Measurements from ENCODE around the gene RBM33. TPM values are rescaled to one million over a fixed set of nuclear protein-coding genes. Genes with fewer than 3 reads are reported as not detected.

The RBM33 gene
- total and polyA plus RNA-seq, 9 of the 15 experiments (the other 6 are each of a cell fraction or from before 2014, with no cell fraction given), result 4.4 to 80.7 (median 27.3) TPM

DNA sequence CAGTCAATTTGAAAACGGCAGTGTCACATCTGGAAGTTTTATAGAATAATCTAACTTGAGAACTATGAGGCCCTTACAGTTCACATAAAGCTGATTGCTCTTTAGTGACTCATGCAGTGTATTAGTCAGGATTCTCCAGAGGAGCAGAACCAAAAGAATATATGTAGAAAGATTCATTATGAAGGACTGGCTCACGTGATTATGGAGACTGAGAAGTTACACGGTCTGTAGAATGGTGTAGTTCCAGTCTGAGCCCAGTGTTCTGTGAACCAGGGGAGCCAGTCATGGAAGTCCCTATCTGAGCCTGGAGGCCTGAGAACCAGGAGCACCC, 21.5 kb downstream of the RBM33 start (continued):
- TF ChIP-seq HDAC8 (tag; IDR thresholded peaks at IDR 0.05), result no peak
- TF ChIP-seq KLF10 (CRISPR knock-in tag; IDR thresholded peaks at IDR 0.05), result no peak
- TF ChIP-seq, protein P1, sequence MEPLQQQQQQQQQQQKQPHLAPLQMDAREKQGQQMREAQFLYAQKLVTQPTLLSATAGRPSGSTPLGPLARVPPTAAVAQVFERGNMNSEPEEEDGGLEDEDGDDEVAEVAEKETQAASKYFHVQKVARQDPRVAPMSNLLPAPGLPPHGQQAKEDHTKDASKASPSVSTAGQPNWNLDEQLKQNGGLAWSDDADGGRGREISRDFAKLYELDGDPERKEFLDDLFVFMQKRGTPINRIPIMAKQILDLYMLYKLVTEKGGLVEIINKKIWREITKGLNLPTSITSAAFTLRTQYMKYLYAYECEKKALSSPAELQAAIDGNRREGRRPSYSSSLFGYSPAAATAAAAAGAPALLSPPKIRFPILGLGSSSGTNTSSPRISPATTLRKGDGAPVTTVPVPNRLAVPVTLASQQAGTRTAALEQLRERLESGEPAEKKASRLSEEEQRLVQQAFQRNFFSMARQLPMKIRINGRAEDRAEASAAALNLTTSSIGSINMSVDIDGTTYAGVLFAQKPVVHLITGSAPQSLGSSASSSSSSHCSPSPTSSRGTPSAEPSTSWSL (CRISPR knock-in tag; IDR thresholded peaks at IDR 0.05; ENCODE audit: borderline replicate concordance), result no peak
- TF ChIP-seq CBX8 (IDR thresholded peaks at IDR 0.05; ENCODE audit: borderline replicate concordance, extremely low read depth, low read depth, low read length, poor library complexity, severe bottlenecking), result no peak
- no peak for TF ChIP-seq PHTF2 (CRISPR knock-in tag; IDR thresholded peaks at IDR 0.05)
- TF ChIP-seq ZNF644 (tag; IDR thresholded peaks at IDR 0.05; ENCODE audit: low read depth), result no peak
- no peak for TF ChIP-seq TFAM (CRISPR knock-in tag; conservative IDR thresholded peaks at IDR 0.05)
- TF ChIP-seq RFX7 (CRISPR knock-in tag; IDR thresholded peaks at IDR 0.05), result no peak
- no peak for TF ChIP-seq ARID2 (IDR thresholded peaks at IDR 0.05)
- no peak for TF ChIP-seq RBM14 (IDR thresholded peaks at IDR 0.05; ENCODE audit: borderline replicate concordance, insufficient read depth, low read depth, low read length)
- TF ChIP-seq ZNF445 (CRISPR knock-in tag; IDR thresholded peaks at IDR 0.05; ENCODE audit: low read depth), result no peak
- TF ChIP-seq JUND (IDR thresholded peaks at IDR 0.05; ENCODE audit: borderline replicate concordance, low read depth, low read length), result peak; percentile 55; the same call in 1 of the 2 replicates
- 0 out of 3 replicates have a peak, but pooled peaks have one; percentile 39 for TF ChIP-seq JUND (tag; IDR thresholded peaks at IDR 0.05; ENCODE audit: borderline replicate concordance, low read depth, low read length)
- no peak for TF ChIP-seq RNF2 (IDR thresholded peaks at IDR 0.05)
- TF ChIP-seq CEBPB (tag; IDR thresholded peaks at IDR 0.05), result no peak
- no peak for TF ChIP-seq KLF16 (IDR thresholded peaks at IDR 0.05)
- TF ChIP-seq, protein P2, sequence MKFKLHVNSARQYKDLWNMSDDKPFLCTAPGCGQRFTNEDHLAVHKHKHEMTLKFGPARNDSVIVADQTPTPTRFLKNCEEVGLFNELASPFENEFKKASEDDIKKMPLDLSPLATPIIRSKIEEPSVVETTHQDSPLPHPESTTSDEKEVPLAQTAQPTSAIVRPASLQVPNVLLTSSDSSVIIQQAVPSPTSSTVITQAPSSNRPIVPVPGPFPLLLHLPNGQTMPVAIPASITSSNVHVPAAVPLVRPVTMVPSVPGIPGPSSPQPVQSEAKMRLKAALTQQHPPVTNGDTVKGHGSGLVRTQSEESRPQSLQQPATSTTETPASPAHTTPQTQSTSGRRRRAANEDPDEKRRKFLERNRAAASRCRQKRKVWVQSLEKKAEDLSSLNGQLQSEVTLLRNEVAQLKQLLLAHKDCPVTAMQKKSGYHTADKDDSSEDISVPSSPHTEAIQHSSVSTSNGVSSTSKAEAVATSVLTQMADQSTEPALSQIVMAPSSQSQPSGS (CRISPR knock-in tag; IDR thresholded peaks at IDR 0.05), result no peak
- TF ChIP-seq GATA2 (CRISPR knock-in tag; IDR thresholded peaks at IDR 0.05), result no peak
- TF ChIP-seq, protein P3, sequence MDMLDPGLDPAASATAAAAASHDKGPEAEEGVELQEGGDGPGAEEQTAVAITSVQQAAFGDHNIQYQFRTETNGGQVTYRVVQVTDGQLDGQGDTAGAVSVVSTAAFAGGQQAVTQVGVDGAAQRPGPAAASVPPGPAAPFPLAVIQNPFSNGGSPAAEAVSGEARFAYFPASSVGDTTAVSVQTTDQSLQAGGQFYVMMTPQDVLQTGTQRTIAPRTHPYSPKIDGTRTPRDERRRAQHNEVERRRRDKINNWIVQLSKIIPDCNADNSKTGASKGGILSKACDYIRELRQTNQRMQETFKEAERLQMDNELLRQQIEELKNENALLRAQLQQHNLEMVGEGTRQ (CRISPR knock-in tag; IDR thresholded peaks at IDR 0.05), result peak; percentile 21; the same call in 1 of the 2 replicates
- TF ChIP-seq FOXJ2 (tag; IDR thresholded peaks at IDR 0.05), result no peak
- no peak for TF ChIP-seq TRIM28 (IDR thresholded peaks at IDR 0.05)
- 0 out of 2 replicates have a peak, but pooled peaks have one; percentile 28 for TF ChIP-seq SMARCA4 (IDR thresholded peaks at IDR 0.05)
- TF ChIP-seq, protein P4, sequence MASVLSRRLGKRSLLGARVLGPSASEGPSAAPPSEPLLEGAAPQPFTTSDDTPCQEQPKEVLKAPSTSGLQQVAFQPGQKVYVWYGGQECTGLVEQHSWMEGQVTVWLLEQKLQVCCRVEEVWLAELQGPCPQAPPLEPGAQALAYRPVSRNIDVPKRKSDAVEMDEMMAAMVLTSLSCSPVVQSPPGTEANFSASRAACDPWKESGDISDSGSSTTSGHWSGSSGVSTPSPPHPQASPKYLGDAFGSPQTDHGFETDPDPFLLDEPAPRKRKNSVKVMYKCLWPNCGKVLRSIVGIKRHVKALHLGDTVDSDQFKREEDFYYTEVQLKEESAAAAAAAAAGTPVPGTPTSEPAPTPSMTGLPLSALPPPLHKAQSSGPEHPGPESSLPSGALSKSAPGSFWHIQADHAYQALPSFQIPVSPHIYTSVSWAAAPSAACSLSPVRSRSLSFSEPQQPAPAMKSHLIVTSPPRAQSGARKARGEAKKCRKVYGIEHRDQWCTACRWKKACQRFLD (CRISPR knock-in tag; IDR thresholded peaks at IDR 0.05), result no peak
- TF ChIP-seq, protein P5, sequence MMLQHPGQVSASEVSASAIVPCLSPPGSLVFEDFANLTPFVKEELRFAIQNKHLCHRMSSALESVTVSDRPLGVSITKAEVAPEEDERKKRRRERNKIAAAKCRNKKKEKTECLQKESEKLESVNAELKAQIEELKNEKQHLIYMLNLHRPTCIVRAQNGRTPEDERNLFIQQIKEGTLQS (IDR thresholded peaks at IDR 0.05), result peak; percentile 79
- TF ChIP-seq, protein P5 (CRISPR knock-in tag; conservative IDR thresholded peaks at IDR 0.05), result no peak
- peak; percentile 47; the same call in 1 of the 2 replicates for TF ChIP-seq SMARCC2 (IDR thresholded peaks at IDR 0.05; ENCODE audit: low read depth)

Data from K562 (cell line).